ENCODE data around the gene DDX23.

The DDX23 gene

GRCh38 chr12:48824112-48824511 is 27.9 kb downstream of the DDX23 start:
- Histone ChIP-seq H3K9me3 (ENCODE audit: control insufficient read depth, low read length) (no peaks in the 10 kb centered on the region), H3K4me1 (ENCODE audit: control insufficient read depth, insufficient read depth, low read length, poor library complexity, severe bottlenecking) (no peaks in the 10 kb centered on the region), H3K4me3 (ENCODE audit: extremely low read depth, insufficient read depth, low read length, poor library complexity, severe bottlenecking) (no peak overlapping the region), H3K27ac (ENCODE audit: low read depth, low read length, severe bottlenecking) (no peak overlapping the region), H3K36me3 (ENCODE audit: control insufficient read depth, insufficient read depth, low read length) (peaks cover 61% of the 10 kb centered on the region)
- 68 to 89% methylated on average over 9 to 11 of the region's 12 CpGs for WGBS, 2 experiments (ENCODE audit: insufficient coverage in 2 of 2)

- no peak overlapping the region for H3K27ac ChIP-seq (ENCODE audit: low read depth, low read length, severe bottlenecking)
- no peaks in the 10 kb centered on the region for H3K9me3 ChIP-seq (ENCODE audit: control insufficient read depth, low read length)
- no peak overlapping the region for H3K4me3 ChIP-seq (ENCODE audit: extremely low read depth, insufficient read depth, low read length, poor library complexity, severe bottlenecking)
- 93 to 98% methylated on average over 9 to 10 of the region's 11 CpGs for WGBS, 2 experiments (ENCODE audit: insufficient coverage in 2 of 2)
- H3K4me1 ChIP-seq (ENCODE audit: control insufficient read depth, insufficient read depth, low read length, poor library complexity, severe bottlenecking) = no peaks in the 10 kb centered on the region
- H3K36me3 ChIP-seq (ENCODE audit: control insufficient read depth, insufficient read depth, low read length) = peaks cover 53% of the 10 kb centered on the region
Observed at GRCh38 chr12:48823281-48823680, 28.7 kb downstream of the DDX23 start.

GRCh38 chr12:48822711-48823110 is 29.3 kb downstream of the DDX23 start:
- H3K4me1 ChIP-seq (ENCODE audit: control insufficient read depth, insufficient read depth, low read length, poor library complexity, severe bottlenecking) = peaks cover 4% of the 10 kb centered on the region
- 89 to 100% methylated on average over 1 of the region's 2 CpGs for WGBS, 2 experiments (ENCODE audit: insufficient coverage in 2 of 2)
- no peaks in the 10 kb centered on the region for H3K9me3 ChIP-seq (ENCODE audit: control insufficient read depth, low read length)
- peaks cover 47% of the 10 kb centered on the region for H3K36me3 ChIP-seq (ENCODE audit: control insufficient read depth, insufficient read depth, low read length)
- no peak overlapping the region for H3K4me3 ChIP-seq (ENCODE audit: extremely low read depth, insufficient read depth, low read length, poor library complexity, severe bottlenecking)
- H3K27ac ChIP-seq (ENCODE audit: low read depth, low read length, severe bottlenecking) = no peak overlapping the region

- Histone ChIP-seq H3K4me1 (ENCODE audit: control insufficient read depth, insufficient read depth, low read length, poor library complexity, severe bottlenecking) (peaks cover 5% of the 10 kb centered on the region), H3K9me3 (ENCODE audit: control insufficient read depth, low read length) (no peaks in the 10 kb centered on the region), H3K27ac (ENCODE audit: low read depth, low read length, severe bottlenecking) (no peak overlapping the region), H3K36me3 (ENCODE audit: control insufficient read depth, insufficient read depth, low read length) (peaks cover 42% of the 10 kb centered on the region), H3K4me3 (ENCODE audit: extremely low read depth, insufficient read depth, low read length, poor library complexity, severe bottlenecking) (no peak overlapping the region)
- 81 to 93% methylated on average over 3 of the region's 5 CpGs for WGBS, 2 experiments (ENCODE audit: insufficient coverage in 2 of 2)
Observed at GRCh38 chr12:48822139-48822538, 29.8 kb downstream of the DDX23 start.

- H3K9me3 ChIP-seq (ENCODE audit: control insufficient read depth, low read length) = no peaks in the 10 kb centered on the region
- H3K4me3 ChIP-seq (ENCODE audit: extremely low read depth, insufficient read depth, low read length, poor library complexity, severe bottlenecking) = no peak overlapping the region
- WGBS, 2 experiments (ENCODE audit: insufficient coverage in 2 of 2) = 84 to 87% methylated on average over 3 to 4 of the region's 5 CpGs
Observed at GRCh38 chr12:48819986-48820725, 31.8 kb downstream of the DDX23 start.

GRCh38 chr12:48818831-48819590 is 33.0 kb downstream of the DDX23 start:
- H3K27ac ChIP-seq (ENCODE audit: low read depth, low read length, severe bottlenecking) = no peak overlapping the region
- 24 to 31% methylated on average over 16 to 17 of the region's 37 CpGs for WGBS, 2 experiments (ENCODE audit: insufficient coverage in 2 of 2)
- H3K9me3 ChIP-seq (ENCODE audit: control insufficient read depth, low read length) = no peaks in the 10 kb centered on the region
- peaks cover 13% of the 10 kb centered on the region for H3K4me1 ChIP-seq (ENCODE audit: control insufficient read depth, insufficient read depth, low read length, poor library complexity, severe bottlenecking)
- H3K36me3 ChIP-seq (ENCODE audit: control insufficient read depth, insufficient read depth, low read length) = peaks cover 13% of the 10 kb centered on the region
- H3K4me3 ChIP-seq (ENCODE audit: extremely low read depth, insufficient read depth, low read length, poor library complexity, severe bottlenecking) = peak overlapping the region; percentile 67

More at GRCh38 chr12:48819986-48820725, 31.8 kb downstream of the DDX23 start:
- peaks cover 13% of the 10 kb centered on the region for H3K4me1 ChIP-seq (ENCODE audit: control insufficient read depth, insufficient read depth, low read length, poor library complexity, severe bottlenecking)
- H3K27ac ChIP-seq (ENCODE audit: low read depth, low read length, severe bottlenecking) = no peak overlapping the region
- peaks cover 25% of the 10 kb centered on the region for H3K36me3 ChIP-seq (ENCODE audit: control insufficient read depth, insufficient read depth, low read length)

- no peaks in the 10 kb centered on the region for H3K9me3 ChIP-seq (ENCODE audit: control insufficient read depth, low read length)
- peak within 1 kb of the TSS; percentile 67 for H3K4me3 ChIP-seq (ENCODE audit: extremely low read depth, insufficient read depth, low read length, poor library complexity, severe bottlenecking)
- WGBS, 2 experiments (ENCODE audit: insufficient coverage in 2 of 2) = 1% methylated on average over 42 to 50 of the region's 79 CpGs
- peaks cover 5% of the 10 kb centered on the region for H3K36me3 ChIP-seq (ENCODE audit: control insufficient read depth, insufficient read depth, low read length)
- peak within 1 kb of the TSS; percentile 5 for H3K27ac ChIP-seq (ENCODE audit: low read depth, low read length, severe bottlenecking)
- peaks cover 20% of the 10 kb centered on the region for H3K4me1 ChIP-seq (ENCODE audit: control insufficient read depth, insufficient read depth, low read length, poor library complexity, severe bottlenecking)
Observed at GRCh38 chr12:48817873-48818830, 33.8 kb downstream of the DDX23 start, which contains the start of gene CACNB3. Gene CACNB3, plus strand, starts transcription at chr12:48818496. Its CDS starts 434 bp downstream, at chr12:48818930.

- peaks cover 5% of the 10 kb centered on the region for H3K36me3 ChIP-seq (ENCODE audit: control insufficient read depth, insufficient read depth, low read length)
- H3K4me1 ChIP-seq (ENCODE audit: control insufficient read depth, insufficient read depth, low read length, poor library complexity, severe bottlenecking) = peaks cover 33% of the 10 kb centered on the region
- 76 to 80% methylated on average over 1 to 3 of the region's 3 CpGs for WGBS, 2 experiments (ENCODE audit: insufficient coverage in 2 of 2)
- H3K27ac ChIP-seq (ENCODE audit: low read depth, low read length, severe bottlenecking) = no peak overlapping the region
- peak overlapping the region; percentile 70 for H3K4me3 ChIP-seq (ENCODE audit: extremely low read depth, insufficient read depth, low read length, poor library complexity, severe bottlenecking)
- no peaks in the 10 kb centered on the region for H3K9me3 ChIP-seq (ENCODE audit: control insufficient read depth, low read length)
Observed at GRCh38 chr12:48816143-48816854, 35.7 kb downstream of the DDX23 start.

GRCh38 chr12:48815126-48816110 is 36.5 kb downstream of the DDX23 start:
- Histone ChIP-seq H3K4me3 (ENCODE audit: extremely low read depth, insufficient read depth, low read length, poor library complexity, severe bottlenecking) (peak overlapping the region; percentile 70), H3K9me3 (ENCODE audit: control insufficient read depth, low read length) (no peaks in the 10 kb centered on the region), H3K4me1 (ENCODE audit: control insufficient read depth, insufficient read depth, low read length, poor library complexity, severe bottlenecking) (peaks cover 35% of the 10 kb centered on the region), H3K36me3 (ENCODE audit: control insufficient read depth, insufficient read depth, low read length) (peaks cover 5% of the 10 kb centered on the region), H3K27ac (ENCODE audit: low read depth, low read length, severe bottlenecking) (peak overlapping the region; percentile 79)
- WGBS, 2 experiments (ENCODE audit: insufficient coverage in 2 of 2) = 1 to 2% methylated on average over 42 to 51 of the region's 54 CpGs
